SIG-M5 treated with dmso at 0.1 percent for 504 hours (cell line): ENCODE measurements around the gene CCDC187.

Experiments
- DNase-seq: peaks from one replicate; lab custom pipeline; 2025; ENCODE audit not compliant: unreplicated experiment; lab: John Stamatoyannopoulos, UW

Gene CCDC187

GRCh38 chr9:136313111-136314055, 9.5 kb upstream of the CCDC187 start:
- no peak for DNase-seq

- peak; percentile 9 for DNase-seq
Observed at GRCh38 chr9:136312436-136312835, 8.5 kb upstream of the CCDC187 start.

DNA sequence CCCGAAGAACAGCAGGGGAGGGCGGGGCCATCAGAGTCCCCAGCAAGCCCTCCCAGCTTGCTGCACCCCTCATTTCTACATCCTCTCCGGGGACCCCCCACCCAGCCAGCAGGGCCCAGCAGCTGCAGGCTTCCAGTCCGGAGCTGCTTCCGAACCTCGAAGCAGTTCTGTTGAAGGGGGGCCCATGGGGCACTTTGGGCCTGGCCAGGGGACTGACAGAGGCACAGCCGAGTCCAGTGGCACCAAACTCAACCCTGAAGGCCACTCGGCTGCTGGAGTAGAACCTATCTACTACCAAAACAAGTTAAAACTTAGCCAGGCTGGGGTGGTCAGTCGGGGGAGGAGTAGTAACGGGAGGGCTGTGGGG, 8.1 kb upstream of the CCDC187 start:
- DNase-seq: no peak

- peak; percentile 21 for DNase-seq
Observed at GRCh38 chr9:136311051-136312008, 7.4 kb upstream of the CCDC187 start.

DNA sequence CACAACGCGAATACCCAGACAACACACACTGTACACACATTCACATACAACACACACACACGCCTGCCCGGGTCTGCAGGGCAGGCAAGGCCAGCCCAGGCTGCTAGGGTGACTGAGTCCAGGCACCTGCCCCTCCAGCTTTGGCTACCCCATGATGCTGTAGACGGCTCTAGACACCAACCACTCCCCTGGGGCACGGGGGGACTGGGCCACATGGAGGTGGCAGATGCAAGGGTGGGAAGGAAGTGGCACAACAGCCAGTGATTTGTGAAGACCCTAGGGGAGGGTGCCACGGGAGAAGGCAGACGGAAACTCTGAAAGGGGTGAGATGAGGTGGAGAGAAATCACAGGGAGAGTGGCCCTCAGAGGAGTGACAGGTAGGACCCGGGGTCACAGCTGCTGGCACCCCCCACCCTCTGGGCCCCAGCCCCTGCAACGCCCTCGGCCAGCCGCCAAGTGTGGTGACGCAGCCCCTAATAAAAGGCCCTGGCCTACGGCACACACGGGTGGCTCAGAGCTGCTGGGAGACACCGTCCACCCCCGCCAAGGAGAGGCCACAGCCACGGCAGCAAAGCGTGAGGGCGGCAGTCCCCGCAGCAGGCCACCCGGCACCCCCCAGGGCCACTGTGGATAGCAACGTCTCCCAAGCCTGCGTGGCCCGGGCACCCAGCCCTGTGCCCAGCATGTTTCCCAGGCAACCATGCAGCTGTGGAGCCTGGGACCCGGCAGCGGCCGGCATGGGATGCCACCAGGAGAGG, 6.6 kb upstream of the CCDC187 start:
- DNase-seq: no peak

DNA sequence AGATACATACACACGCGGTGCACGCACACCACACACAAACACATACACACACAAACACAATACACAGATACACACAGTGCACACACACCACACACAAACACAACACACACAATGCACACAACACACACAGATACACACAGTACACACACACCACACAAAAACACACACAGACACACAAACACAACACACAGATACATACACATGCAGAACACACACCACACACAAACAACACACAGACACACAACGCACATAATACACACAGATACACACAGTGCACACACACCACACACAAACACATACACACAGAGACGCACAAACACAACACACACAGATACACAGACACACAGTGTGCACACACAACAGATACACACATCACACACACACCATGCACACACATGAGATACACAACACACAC, 5.9 kb upstream of the CCDC187 start:
- DNase-seq: no peak

DNA sequence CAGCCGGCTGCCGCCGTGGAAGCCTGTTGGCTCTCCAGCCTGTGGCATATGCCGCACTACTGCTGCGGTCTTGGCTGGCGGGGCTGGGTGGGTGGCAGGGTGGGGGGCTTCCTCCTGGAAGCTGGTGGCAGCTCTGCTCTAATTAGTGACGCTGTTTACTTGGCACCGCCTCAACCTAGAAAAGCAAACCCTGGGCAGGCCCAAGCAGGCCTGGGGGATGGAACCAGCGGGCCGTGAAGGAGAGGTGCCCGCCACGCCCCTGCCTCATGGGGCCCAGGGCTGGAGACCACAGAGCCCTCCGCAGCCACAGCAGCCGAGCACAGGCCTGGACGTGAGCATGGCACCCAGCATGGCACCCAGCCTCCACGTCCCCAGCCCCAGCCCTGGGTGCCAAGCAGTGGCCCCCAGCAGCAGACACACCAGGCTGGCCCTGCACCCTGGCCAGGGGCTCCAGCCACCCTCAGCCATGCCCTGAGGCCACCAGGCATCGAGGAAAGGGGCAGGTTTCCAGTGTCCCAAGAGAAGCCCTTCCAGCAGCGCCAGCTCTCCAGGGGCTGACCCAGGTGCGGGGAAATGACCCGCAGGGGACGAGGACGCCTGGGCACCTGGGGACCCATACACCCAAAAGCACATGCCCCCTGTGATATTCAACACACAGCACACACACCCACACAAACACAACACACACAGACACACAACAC, 5.4 kb upstream of the CCDC187 start:
- DNase-seq: no peak

DNA sequence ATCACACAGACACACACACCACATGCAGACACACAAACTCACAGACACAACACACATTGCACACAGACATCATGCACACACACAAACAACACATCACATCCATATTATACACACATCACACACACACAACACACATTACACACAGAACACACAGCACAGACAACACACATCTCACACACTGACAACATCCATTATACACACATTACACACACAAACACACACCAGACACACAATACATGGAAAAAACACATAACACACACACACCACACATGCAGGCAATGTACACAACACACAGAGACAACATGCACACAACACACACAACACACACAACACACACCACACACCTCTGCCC, 4.8 kb upstream of the CCDC187 start:
- no peak for DNase-seq

DNA sequence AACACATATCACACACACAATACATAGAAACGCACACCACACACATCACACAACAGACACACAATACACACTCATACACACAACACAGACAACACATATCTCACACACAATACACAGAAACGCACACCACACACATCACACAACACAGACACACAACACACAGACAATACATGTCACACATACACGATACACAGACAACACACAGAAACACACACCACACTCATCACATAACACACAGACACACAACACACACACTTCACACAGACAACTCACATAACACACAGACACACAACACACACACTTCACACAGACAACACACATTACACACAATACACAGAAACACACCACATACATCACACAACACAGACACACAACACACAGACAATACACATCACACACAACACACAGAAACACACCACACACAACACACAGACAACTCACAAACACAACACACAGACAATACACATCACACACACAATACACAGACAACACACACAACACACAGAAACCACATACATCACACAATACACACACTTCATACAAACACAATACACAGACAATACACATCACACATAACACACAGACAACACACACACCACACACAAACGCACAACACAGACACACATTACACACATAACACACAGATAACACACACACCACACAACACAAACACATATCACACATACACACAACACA, 4.3 kb upstream of the CCDC187 start:
- no peak for DNase-seq

DNA sequence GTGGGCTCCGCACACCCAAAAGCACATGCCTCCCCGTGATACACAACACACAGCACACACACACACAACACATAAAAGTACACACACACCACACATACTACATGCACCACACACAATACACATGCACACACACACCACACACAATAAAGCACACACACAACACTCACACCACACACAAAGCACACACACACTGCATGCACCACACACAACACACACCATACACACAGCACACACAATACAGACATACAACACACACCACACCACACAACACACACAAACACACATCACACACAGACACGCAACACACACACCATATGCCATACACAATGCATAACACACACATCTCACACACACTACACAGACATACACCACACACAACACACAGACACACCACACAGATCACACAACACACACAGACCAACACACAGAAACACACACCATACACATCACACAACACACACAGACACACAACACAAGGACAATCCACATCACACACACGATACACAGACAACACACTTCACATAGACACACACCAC, 3.4 kb upstream of the CCDC187 start:
- DNase-seq: no peak

DNA sequence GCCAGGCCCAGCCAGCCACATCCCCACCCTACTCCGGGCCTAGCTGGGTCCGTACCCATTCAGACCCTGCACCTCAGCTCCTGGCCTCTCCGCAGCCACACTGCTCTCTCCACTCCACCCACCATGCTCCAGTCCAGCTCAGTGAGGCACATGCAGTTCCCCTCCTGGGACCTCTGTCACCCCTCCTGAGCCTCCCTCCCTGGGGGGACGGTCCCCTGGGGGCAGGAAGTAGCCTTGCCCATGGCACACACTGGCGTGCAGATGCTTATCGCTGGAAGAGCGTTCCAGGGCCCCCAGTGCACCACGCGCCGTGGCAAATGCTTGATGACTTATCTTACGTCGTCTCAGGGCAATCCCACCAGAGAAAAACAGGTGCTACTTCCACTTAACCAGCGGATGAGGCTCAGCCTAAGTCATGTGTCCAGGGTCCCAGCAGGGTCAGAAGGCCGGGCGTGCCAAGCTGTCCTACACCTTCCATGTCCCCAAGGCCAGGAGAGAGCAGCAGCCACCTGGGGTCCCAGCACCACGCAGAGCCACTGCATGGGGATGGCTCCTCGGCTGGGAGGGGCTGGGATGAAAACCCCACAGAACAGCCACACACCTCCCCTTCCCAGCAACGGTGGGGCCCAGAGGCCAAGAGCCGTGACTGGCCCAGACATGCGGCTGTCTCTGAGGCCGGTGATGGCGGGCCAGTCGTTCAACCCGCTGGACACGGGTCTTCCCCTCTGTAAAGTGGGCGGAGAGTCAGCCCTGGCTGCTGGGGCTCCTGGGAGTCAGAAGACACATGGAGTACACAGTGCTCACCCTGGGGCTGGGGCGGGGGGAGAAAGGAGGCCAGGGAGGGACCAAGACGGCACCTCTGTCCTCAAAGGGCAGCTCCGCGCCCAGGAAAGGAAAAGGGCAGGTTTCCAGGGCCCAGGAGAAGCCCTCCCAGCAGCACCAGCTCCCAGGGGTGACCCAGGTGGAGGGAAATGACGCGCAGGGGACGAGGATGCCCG, 2.6 kb upstream of the CCDC187 start:
- DNase-seq: no peak

DNA sequence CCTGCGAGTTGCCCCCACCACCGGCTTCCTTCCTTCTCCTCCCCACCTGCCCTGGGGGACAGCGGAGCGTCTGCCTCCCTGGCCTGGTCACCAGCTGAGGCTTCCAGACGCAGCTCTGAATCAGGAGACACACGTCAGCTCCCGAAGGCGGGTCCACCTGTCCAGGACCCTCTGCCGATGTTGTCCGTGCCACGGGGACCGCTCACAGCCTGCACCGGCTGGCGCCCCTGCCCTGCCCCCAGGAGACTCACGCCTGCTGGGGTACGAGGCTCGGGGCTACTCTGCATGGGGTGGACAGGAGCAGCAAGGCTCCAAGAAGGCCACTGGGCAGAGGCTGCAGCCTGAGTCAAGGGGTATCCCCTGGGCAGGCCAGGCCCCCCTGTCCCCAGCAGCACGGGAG, 1.9 kb upstream of the CCDC187 start:
- no peak for DNase-seq

DNA sequence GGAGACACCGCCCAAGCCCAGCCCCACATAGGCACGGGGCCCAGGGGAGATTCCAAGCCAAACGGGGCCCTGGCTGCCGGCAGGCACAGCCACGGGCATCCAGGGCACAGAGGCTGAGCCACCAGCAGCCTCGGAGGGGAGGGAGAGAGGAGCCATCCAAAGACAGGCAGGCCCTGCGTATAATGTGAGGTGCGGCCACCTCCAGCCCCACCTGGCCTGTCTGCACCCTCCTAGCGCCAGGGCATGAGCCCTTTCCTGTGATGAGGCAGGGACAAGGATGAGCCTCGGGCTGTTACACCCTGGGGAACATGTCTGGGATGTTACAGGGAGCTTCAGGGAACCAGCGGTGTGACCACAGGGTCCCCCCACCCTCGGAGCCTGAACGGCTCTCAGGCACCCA, 1.1 kb upstream of the CCDC187 start:
- no peak for DNase-seq

DNA sequence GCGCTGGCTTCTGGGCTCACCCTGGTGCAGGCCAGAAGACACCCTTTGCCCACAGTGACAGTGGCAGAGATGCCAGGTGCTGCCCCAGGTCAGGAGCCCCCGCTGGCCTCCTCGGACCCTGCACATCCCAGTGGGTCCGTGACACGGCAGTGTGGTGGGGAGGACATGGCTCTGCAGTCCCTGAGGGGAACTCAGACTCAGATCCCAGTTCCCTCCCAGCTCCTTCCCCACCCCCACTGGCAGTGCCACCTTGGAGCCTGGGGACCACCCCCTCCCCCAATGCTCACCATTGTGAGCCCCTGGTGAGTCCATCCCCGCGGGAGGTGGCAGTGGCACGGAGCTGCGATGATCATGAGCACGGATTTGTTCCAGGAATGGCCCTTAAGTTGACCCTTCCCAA, 562 bp upstream of the CCDC187 start:
- no peak for DNase-seq

GRCh38 chr9:136303066-136303824, 649 bp downstream of the CCDC187 start:
- no peak for DNase-seq

- DNase-seq: no peak
Observed at GRCh38 chr9:136302527-136302926, 1.4 kb downstream of the CCDC187 start.

GRCh38 chr9:136300866-136301265, 3.0 kb downstream of the CCDC187 start:
- DNase-seq: no peak

DNA sequence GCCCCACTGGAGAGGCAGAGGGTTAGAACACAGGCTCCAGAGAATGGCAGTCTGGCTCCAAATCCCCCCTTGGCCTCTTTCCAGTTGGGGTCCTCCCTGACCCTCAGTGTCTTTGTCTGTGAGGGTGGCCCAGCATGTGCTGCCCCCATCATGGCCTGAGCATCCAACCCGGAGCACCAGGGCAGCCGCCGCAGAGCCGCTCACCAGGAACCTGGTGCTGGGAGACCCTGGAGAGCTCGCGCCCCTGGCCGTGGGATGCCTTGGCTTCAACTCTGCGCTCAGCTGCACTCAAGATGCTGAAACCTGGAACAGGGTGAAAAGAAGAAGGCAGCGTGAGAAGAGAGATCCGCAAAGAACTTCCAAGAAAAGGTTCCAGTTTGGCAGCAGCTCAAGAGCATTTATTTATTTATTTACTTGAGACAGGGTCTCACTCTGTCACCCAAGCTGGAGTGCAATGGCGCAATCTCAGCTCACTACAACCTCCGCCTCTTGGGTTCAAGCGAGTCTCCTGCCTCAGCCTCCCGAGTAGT, 3.8 kb downstream of the CCDC187 start:
- no peak for DNase-seq
